ENCODE measurements around the gene RYR2.

- TF ChIP-seq FOXA1 (IDR thresholded peaks at IDR 0.05), result no peak
- no peak for TF ChIP-seq L3MBTL2 (conservative IDR thresholded peaks at IDR 0.05)
Observed at GRCh38 chr1:237120683-237121082, 78.7 kb downstream of the RYR2 start.

Measured in HEK293T (cell line).